AG04449 (cell line): ENCODE results near the gene IGF2R.

ENCODE experiments used
- CTCF ChIA-PET: fragments of 350-600 bp; formaldehyde crosslinking; extraction: SDS; loops from one replicate; lab custom pipeline; 2021; ENCODE audit warnings: antibody characterized with exemption; lab: Yijun Ruan, JAX
- POLR2A ChIA-PET: fragments of 400-600, 350-600 bp; formaldehyde crosslinking; extraction: SDS; loops from one replicate; lab custom pipeline; 2020; ENCODE audit warnings: antibody characterized with exemption, inconsistent platforms; lab: Yijun Ruan, JAX
- DNase-seq: peaks from one replicate; pipeline ENCODE4 v3.0.0-alpha.2; 2010; ENCODE audit warnings: low read depth, low spot score
- H3K4me3 ChIP-seq: 2 replicates; pipeline ENCODE4 v1.5.1; 2011; ENCODE audit warnings: low read depth, mild to moderate bottlenecking, control low read depth, low read length
- TF ChIP-seq, protein P1 (sequence below): IDR thresholded peaks from one replicate; pipeline ENCODE4 v1.5.1; 2011; ENCODE audit warnings: mild to moderate bottlenecking, moderate library complexity, low read length, control low read depth, inconsistent platforms; ENCODE audit not compliant: insufficient read depth; ENCODE audit errors: missing control alignments

Gene IGF2R

DNA sequence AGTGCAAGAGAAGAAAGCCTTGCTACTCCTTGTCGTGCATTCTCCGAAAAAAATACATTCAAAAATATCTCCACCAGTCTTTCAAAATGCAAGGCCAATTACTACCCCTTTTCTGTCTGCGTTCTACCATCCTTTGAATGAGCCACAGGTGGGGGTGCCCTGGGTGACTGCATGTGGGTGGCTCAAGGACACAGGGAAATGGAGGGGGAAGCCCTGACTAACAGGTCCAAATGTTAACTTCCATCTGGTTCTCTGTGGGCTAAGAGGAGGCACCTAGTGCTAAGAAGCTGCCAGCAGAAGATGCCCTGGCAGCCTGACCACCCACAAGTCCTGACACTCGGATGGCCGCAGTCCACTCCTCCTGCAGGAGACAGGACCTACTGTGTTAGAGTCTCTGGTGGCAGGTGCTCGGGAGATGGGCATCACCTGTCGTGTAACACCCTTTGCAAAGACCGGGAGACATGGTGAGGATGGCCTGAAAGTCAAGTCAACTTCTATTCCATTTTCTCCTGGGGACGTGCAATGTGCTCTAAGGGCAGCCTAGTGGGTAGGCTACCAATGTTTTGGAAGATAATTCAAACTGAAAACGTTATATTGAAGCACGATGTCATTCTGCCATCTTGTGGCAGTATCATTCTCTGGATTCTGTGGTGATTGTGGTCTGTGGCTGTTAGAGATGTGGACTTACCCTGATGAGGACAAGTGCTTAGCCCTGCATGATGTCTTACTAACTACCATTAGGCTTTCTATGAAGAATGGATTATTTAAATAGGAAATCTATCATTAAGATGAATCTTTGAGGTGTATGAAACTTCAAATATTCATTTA lies 27.4 kb upstream of the IGF2R start:
- DNase-seq: no peak
- TF ChIP-seq, protein P1, sequence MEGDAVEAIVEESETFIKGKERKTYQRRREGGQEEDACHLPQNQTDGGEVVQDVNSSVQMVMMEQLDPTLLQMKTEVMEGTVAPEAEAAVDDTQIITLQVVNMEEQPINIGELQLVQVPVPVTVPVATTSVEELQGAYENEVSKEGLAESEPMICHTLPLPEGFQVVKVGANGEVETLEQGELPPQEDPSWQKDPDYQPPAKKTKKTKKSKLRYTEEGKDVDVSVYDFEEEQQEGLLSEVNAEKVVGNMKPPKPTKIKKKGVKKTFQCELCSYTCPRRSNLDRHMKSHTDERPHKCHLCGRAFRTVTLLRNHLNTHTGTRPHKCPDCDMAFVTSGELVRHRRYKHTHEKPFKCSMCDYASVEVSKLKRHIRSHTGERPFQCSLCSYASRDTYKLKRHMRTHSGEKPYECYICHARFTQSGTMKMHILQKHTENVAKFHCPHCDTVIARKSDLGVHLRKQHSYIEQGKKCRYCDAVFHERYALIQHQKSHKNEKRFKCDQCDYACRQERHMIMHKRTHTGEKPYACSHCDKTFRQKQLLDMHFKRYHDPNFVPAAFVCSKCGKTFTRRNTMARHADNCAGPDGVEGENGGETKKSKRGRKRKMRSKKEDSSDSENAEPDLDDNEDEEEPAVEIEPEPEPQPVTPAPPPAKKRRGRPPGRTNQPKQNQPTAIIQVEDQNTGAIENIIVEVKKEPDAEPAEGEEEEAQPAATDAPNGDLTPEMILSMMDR: peak; percentile 47
- POLR2A ChIA-PET: no interaction called here
- CTCF ChIA-PET: interaction anchor here (0.8 to 11.4 kb wide), 17 partner anchors 8 to 250 kb away, joined by 3 to 240 read pairs (median 4); partner anchors contain the start of genes MRPL18 and TCP1
- no peak overlapping the region for H3K4me3 ChIP-seq

DNA sequence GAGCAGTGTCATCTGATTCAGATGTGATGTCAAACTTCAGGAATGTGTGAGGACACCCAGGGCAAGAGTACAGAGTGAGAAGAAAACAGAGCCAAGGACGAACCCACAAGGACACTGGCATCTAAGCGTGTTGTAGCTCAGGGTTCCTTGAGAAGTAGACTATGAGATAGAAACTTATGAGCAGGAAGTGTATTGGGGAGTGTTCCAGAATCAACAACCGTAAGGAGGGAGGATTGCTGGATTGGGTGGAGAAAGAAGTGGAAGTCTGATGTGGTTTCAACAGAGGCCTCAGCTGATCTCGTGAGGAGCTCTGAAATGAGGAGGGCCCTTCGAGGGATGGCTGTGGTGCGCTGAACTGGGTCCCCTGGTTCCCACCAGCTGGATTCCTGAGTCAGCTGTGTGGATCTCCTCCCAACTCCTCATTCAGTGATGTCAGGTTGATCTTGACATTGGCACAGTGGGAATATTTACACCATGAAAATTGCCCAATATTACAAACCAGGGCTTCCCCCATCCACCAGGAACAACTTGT lies 25.7 kb upstream of the IGF2R start:
- TF ChIP-seq, protein P1: no peak
- ChIA-PET CTCF (interaction anchor here (0.9 to 11.4 kb wide), 14 partner anchors 10 to 252 kb away, joined by 3 to 240 read pairs (median 4); no protein-coding TSS in a partner anchor), POLR2A (no interaction called here)
- H3K4me3 ChIP-seq: no peak overlapping the region
- DNase-seq: no peak

DNA sequence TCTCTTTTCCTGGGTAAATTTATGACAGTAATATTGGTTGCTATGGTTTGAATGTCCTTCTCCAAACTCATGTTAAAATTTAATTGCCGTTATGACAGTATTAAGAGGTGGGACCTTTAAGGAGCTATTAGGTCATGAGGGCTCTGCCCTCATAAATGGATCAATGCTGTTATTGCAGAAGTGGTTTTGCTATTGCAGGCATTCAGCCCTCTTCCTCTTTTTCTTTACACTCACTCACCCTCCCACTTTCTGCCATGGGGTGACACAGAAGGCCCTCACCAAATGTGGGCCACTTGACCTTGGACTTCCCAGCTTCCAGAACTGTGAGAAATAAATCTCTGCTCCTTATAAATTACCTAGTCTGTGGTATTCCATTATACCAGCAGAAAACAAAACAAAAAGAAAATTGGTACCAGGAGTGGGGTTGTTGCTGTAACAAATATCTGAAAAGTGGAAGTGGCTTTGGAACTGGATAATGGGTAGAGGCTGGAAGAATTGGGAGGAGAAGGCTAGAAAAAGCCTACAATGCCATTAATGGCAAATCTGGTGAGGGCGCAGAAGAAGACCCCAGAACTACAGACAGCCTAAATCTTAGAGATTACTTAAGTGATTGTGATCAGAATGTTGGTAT lies 24.8 kb upstream of the IGF2R start:
- H3K4me3 ChIP-seq: no peak overlapping the region
- POLR2A ChIA-PET: no interaction called here
- DNase-seq: no peak
- TF ChIP-seq, protein P1: no peak
- CTCF ChIA-PET: interaction anchor here (0.7 to 11.4 kb wide), 6 partner anchors 9 to 253 kb away, joined by 3 to 240 read pairs (median 16); no protein-coding TSS in a partner anchor

DNA sequence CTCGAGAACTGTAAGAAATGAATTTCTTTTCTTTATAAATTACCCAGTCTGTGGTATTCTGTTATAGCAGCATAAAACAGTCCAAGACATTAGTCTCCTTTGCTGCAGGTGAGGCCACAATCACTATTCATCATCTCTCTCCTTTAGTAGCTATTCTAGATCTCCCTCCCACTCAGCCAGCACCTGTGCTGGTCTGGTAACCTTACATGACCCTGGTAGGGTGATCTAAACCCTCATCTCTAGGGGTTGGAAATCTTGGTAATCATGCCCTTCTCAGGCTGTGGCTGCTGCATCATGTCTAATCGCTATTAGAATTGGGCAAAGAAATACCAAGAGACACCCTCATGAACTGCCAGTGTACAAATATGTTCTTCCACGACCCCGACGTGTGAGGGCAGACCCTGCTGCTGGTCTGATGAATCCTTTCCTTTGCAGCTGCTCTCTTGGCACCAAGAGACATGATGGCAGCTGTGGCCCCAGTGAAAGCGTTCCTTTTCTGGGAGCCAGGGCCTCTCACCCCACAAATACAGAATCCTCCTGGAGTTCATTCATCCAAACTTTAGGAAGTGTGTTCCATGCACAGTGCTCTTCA lies 23.0 kb upstream of the IGF2R start:
- TF ChIP-seq, protein P1: no peak
- DNase-seq: no peak
- ChIA-PET POLR2A (no interaction called here), CTCF (interaction anchor here (11.4 kb wide), 1 partner anchor 79 kb away, joined by 240 read pairs; no protein-coding TSS in a partner anchor)
- no peak overlapping the region for H3K4me3 ChIP-seq

DNA sequence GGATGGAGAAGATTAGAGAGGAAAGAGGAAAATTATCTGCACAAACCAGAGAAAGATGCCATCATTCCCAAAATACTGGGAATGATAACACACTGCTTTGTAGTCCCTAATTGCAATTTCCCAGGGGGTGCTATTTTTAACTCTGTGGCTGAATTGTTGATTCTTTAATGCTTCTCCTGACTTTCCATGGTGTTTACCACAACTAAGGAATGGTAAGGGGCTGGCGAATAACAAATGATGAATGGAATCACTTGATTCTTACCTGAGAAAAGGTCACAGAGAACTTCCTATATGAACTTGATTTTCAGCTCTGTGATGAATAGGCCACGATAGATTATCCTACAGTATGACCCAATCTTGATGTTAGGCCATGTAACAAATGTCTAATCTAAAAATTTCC lies 22.0 kb upstream of the IGF2R start:
- ChIA-PET CTCF (interaction anchor here (11.4 kb wide), 1 partner anchor 80 kb away, joined by 240 read pairs; no protein-coding TSS in a partner anchor), POLR2A (no interaction called here)
- H3K4me3 ChIP-seq: no peak overlapping the region
- TF ChIP-seq, protein P1: no peak
- no peak for DNase-seq

DNA sequence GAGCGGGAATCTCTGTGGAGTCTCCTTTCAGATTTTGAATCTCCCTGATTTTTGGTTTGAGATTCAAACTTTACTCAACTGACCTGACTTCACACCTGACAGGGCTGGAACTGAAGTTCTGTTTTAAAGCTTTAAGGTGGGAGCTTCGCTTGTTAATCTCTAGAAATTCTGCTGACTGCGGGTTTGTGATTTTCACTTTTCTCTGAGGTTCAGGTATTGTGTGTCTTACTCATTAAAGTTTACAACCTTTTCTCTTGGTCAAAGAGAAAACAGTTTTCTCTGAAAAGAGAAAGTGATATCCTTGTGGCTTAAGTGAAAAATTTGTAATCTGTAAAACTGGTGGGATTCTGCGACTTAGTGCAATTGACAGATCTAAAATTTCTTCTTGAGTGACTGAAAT lies 20.7 kb upstream of the IGF2R start:
- CTCF ChIA-PET: no interaction called here
- POLR2A ChIA-PET: no interaction called here
- no peak overlapping the region for H3K4me3 ChIP-seq
- DNase-seq: no peak
- TF ChIP-seq, protein P1: no peak
